Measurements from ENCODE around the gene PRPF6.

The PRPF6 gene

GRCh38 chr20:64024141-64024990 is 43.4 kb downstream of the PRPF6 start:
- ChIA-PET CTCF (interaction anchor here (1.3 to 4.8 kb wide), 3 partner anchors 15 to 96 kb away, joined by 3 to 32 read pairs (median 4); no protein-coding TSS in a partner anchor), POLR2A (no interaction called here)
- no peak for DNase-seq (ENCODE audit: low read depth, low spot score)
- TF ChIP-seq CTCF (IDR thresholded peaks at IDR 0.05; ENCODE audit: insufficient read depth, low read length, missing control alignments): no peak
- no peak overlapping the region for H3K4me3 ChIP-seq (ENCODE audit: low read depth, low read length)

GRCh38 chr20:64025101-64025825 is 44.3 kb downstream of the PRPF6 start:
- H3K4me3 ChIP-seq (ENCODE audit: low read depth, low read length): no peak overlapping the region
- ChIA-PET CTCF (interaction anchor here (1.3 to 4.8 kb wide), 3 partner anchors 14 to 95 kb away, joined by 3 to 32 read pairs (median 4); no protein-coding TSS in a partner anchor), POLR2A (no interaction called here)
- TF ChIP-seq CTCF (IDR thresholded peaks at IDR 0.05; ENCODE audit: insufficient read depth, low read length, missing control alignments): no peak
- no peak for DNase-seq (ENCODE audit: low read depth, low spot score)

- H3K4me3 ChIP-seq (ENCODE audit: low read depth, low read length): no peak overlapping the region
- POLR2A ChIA-PET: no interaction called here
- no peak for TF ChIP-seq CTCF (IDR thresholded peaks at IDR 0.05; ENCODE audit: insufficient read depth, low read length, missing control alignments)
- no peak for DNase-seq (ENCODE audit: low read depth, low spot score)
- CTCF ChIA-PET: interaction anchor here (1.3 to 4.8 kb wide), 3 partner anchors 13 to 94 kb away, joined by 3 to 32 read pairs (median 4); no protein-coding TSS in a partner anchor
Observed at GRCh38 chr20:64025826-64026412, 45.0 kb downstream of the PRPF6 start.

GRCh38 chr20:64027981-64028685 is 47.2 kb downstream of the PRPF6 start:
- CTCF ChIA-PET: interaction anchor here (0.7 to 4.8 kb wide), 3 partner anchors 11 to 47 kb away, joined by 4 to 32 read pairs (median 4); partner anchors contain the start of gene PRPF6
- no peak overlapping the region for H3K4me3 ChIP-seq (ENCODE audit: low read depth, low read length)
- TF ChIP-seq CTCF (IDR thresholded peaks at IDR 0.05; ENCODE audit: insufficient read depth, low read length, missing control alignments): no peak
- no peak for DNase-seq (ENCODE audit: low read depth, low spot score)
- POLR2A ChIA-PET: no interaction called here

- no peak overlapping the region for H3K4me3 ChIP-seq (ENCODE audit: low read depth, low read length)
- TF ChIP-seq CTCF (IDR thresholded peaks at IDR 0.05; ENCODE audit: insufficient read depth, low read length, missing control alignments): no peak
- ChIA-PET CTCF (interaction anchor here (2.7 kb wide), 1 partner anchor 10 kb away, joined by 12 read pairs; no protein-coding TSS in a partner anchor), POLR2A (no interaction called here)
- no peak for DNase-seq (ENCODE audit: low read depth, low spot score)
Observed at GRCh38 chr20:64029293-64030117, 48.6 kb downstream of the PRPF6 start.
